GM12878 (cell line): ENCODE data around the gene ABCB10. TPM values are rescaled to one million over a fixed set of nuclear protein-coding genes. Genes with fewer than 3 reads are reported as not detected.

Experiments used
- ATAC-seq: fragments of 200-7000 bp; cut with Tn5 transposase; 3 replicates; pipeline ENCODE4 v1.9.1; 2020; ENCODE audit warnings: mild to moderate bottlenecking, moderate library complexity
- BruUV-seq: library from RNA; stranded (reverse); fragments of 400-500 nt; replicated peaks from 2 replicates; lab custom pipeline; 2021; lab: Mats Ljungman, UMichigan
- CTCF ChIA-PET: fragments of 300-600 bp; sonication (Branson Sonifier 250); formaldehyde crosslinking; extraction: SDS; loops from one replicate; lab custom pipeline; 2021; ENCODE audit warnings: inconsistent platforms; lab: Yijun Ruan, JAX
- POLR2A ChIA-PET: fragments of 350-600 bp; formaldehyde crosslinking; extraction: SDS; loops from one replicate; lab custom pipeline; 2021; ENCODE audit warnings: inconsistent platforms; lab: Charles Lee
- RAD21 ChIA-PET: fragments of 300-600 bp; sonication (Branson Sonifier 250); formaldehyde crosslinking; loops from one replicate; lab custom pipeline; 2023; ENCODE audit warnings: antibody characterized with exemption; ENCODE audit not compliant: unreplicated experiment; lab: Charles Lee
- SMC1A ChIA-PET: fragments of 300-600 bp; sonication (Branson Sonifier 250); formaldehyde crosslinking; loops from one replicate; lab custom pipeline; 2023; ENCODE audit not compliant: unreplicated experiment, uncharacterized antibody; lab: Charles Lee
- DNase-seq: peaks from one replicate; pipeline ENCODE4 v3.0.0-alpha.2; 2011; ENCODE audit warnings: low read depth, low spot score
- FAIRE-seq: peaks from 3 replicates; lab custom pipeline; 2011; peaks lifted over from hg19 to GRCh38; lab: Jason Lieb, UNC
- H2AFZ ChIP-seq: 2 replicates; pipeline ENCODE4 v1.6.0; 2011; ENCODE audit warnings: low read depth, low read length, control low read depth; ENCODE audit not compliant: control insufficient read depth
- H3K27ac ChIP-seq: 2 replicates; pipeline ENCODE4 v1.5.1; 2011; ENCODE audit warnings: control low read depth; ENCODE audit not compliant: control insufficient read depth, insufficient read depth
- H3K27me3 ChIP-seq, 2 experiments: replicated peaks in 1 of 2; 2 replicates each; pipeline versions ENCODE4 v1.6.0 to v1.6.1; 2011; ENCODE audit warnings: low read length in 1 of 2; ENCODE audit not compliant: control insufficient read depth in 2 of 2, insufficient read depth in 2 of 2
- H3K36me3 ChIP-seq, 2 experiments: 2 replicates each; pipeline ENCODE4 v1.5.1; 2011; ENCODE audit warnings: low read length in 1 of 2; ENCODE audit not compliant: control insufficient read depth in 2 of 2, insufficient read depth in 2 of 2
- H3K4me1 ChIP-seq: 2 replicates; pipeline ENCODE4 v1.6.1; 2011; ENCODE audit warnings: mild to moderate bottlenecking, low read length, moderate library complexity, mixed read lengths; ENCODE audit not compliant: control insufficient read depth, insufficient read depth
- H3K4me2 ChIP-seq: 2 replicates; pipeline ENCODE4 v1.6.0; 2011; ENCODE audit warnings: control low read depth; ENCODE audit not compliant: control insufficient read depth, insufficient read depth
- H3K4me3 ChIP-seq: fragments of 200-600 bp; sonication (generic); 2 replicates; pipeline ENCODE4 v1.5.1; 2016
- H3K79me2 ChIP-seq: 2 replicates; pipeline ENCODE4 v1.6.0; 2011; ENCODE audit warnings: low read length; ENCODE audit not compliant: control insufficient read depth, insufficient read depth
- H3K9ac ChIP-seq: 2 replicates; pipeline ENCODE4 v1.8.0; 2011; ENCODE audit warnings: low read length, control low read depth, mixed read lengths; ENCODE audit not compliant: control insufficient read depth, insufficient read depth
- H3K9me3 ChIP-seq: replicated peaks from 3 replicates; pipeline ENCODE4 v1.5.1; 2011; ENCODE audit warnings: mild to moderate bottlenecking, low read length; ENCODE audit not compliant: control insufficient read depth, insufficient read depth
- H4K20me1 ChIP-seq: 2 replicates; pipeline ENCODE4 v1.6.0; 2011; ENCODE audit not compliant: control insufficient read depth, insufficient read depth
- CBX3 ChIP-seq: fragments of 200-600 bp; sonication (generic); IDR thresholded peaks from 2 replicates; pipeline ENCODE4 v1.6.1; 2016; ENCODE audit warnings: low read depth, borderline replicate concordance
- MLLT1 ChIP-seq: fragments of 450-650 bp; IDR thresholded peaks from 2 replicates; pipeline ENCODE4 v1.6.1; 2016; ENCODE audit warnings: mild to moderate bottlenecking
- PKNOX1 ChIP-seq: fragments of 450-650 bp; IDR thresholded peaks from 2 replicates; pipeline ENCODE4 v1.6.1; 2016; ENCODE audit warnings: mild to moderate bottlenecking
- RB1 ChIP-seq: fragments of 450-650 bp; formaldehyde crosslinking; IDR thresholded peaks from 2 replicates; pipeline ENCODE4 v1.6.1; 2017; ENCODE audit warnings: mild to moderate bottlenecking, borderline replicate concordance
- WGBS: methylation state at CpG from one replicate; pipeline ENCODE4 v1.1.6; 2016; ENCODE audit warnings: low lambda C conversion rate; ENCODE audit not compliant: insufficient replicate concordance, insufficient coverage; ENCODE audit errors: missing lambda C conversion rate; 5-methylcytosine and 5-hydroxymethylcytosine counted together
- in situ Hi-C: fragments of 300-500 bp; cut with MboI; formaldehyde crosslinking; loops from 9 replicates; pipeline ENCODE4 v1.14.3; 2018; ENCODE audit warnings: mixed read lengths
- intact Hi-C: fragments of 100-400 bp; cut with micrococcal nuclease; formaldehyde crosslinking; loops from one replicate; pipeline ENCODE4 v1.14.2; 2022; ENCODE audit not compliant: unreplicated experiment
- polyA plus RNA-seq, 11 experiments: library from polyadenylated mRNA; depleted of rRNA in 4 of 11; unstranded in 6 of 11; stranded (reverse) in 5 of 11; fragments of >200 nt; fragmentation: Nextera tagmentation in 4 of 11; fragmentation: Illumina TruSeq in 1 of 11; extraction: Ambion mirVana in 4 of 11; extraction: Trizol in 1 of 11; gene quantifications; 1 replicate in 1 of 11; 2 replicates in 10 of 11; pipeline versions ENCODE4 v1.2.1 to v1.2.3, GENCODE V29; 2011 to 2016; ENCODE audit warnings: inconsistent platforms in 2 of 11, missing spikeins in 2 of 11, low read depth in 1 of 11
- total RNA-seq, 4 experiments: library from RNA; depleted of rRNA in 3 of 4; stranded (reverse); fragments of >200 nt in 3 of 4; fragmentation: Illumina TruSeq in 1 of 4; extraction: Trizol in 1 of 4; gene quantifications; 2 replicates each; pipeline versions ENCODE4 v1.2.1 to v1.2.3, GENCODE V29; 2013 to 2021

ABCB10 gene
- total and polyA plus RNA-seq, 10 of the 15 experiments (the other 5 are each of a cell fraction or from before 2014, with no cell fraction given): 8.0 to 30.5 (median 16.7) TPM

GRCh38 chr1:229570891-229571516, 12.5 kb upstream of the ABCB10 start:
- Histone ChIP-seq H3K36me3 (no peaks in the 10 kb centered on the region), H3K4me3 (no peak overlapping the region), H3K4me2 (no peak overlapping the region), H2AFZ (no peak overlapping the region), H4K20me1 (no peaks in the 10 kb centered on the region), H3K79me2 (no peaks in the 10 kb centered on the region), H3K4me1 (no peaks in the 10 kb centered on the region; the same call in 1 of the 2 replicates), H3K27ac (no peak overlapping the region), H3K27me3 (no peaks in the 10 kb centered on the region; a peak in 1 of 4 replicates), H3K9ac (no peak overlapping the region), H3K9me3 (no peaks in the 10 kb centered on the region)
- BruUV-seq: no TSS peak
- in situ Hi-C loops: no loop called here
- intact Hi-C loops: no loop called here
- ChIA-PET SMC1A (interaction anchor here (0.8 to 1.3 kb wide), 2 partner anchors 10 to 12 kb away, joined by 3 to 5 read pairs; no protein-coding TSS in a partner anchor), RAD21 (no interaction called here), CTCF (interaction anchor here (1.2 kb wide), 1 partner anchor 14 kb away, joined by 3 read pairs; no protein-coding TSS in a partner anchor), POLR2A (no interaction called here)
- TF ChIP-seq MLLT1 (no peak), PKNOX1 (0 out of 2 replicates have a peak, but pooled peaks have one; percentile 5), CBX3 (no peak), RB1 (no peak)
- FAIRE-seq: no peak
- DNase-seq: no peak
- WGBS: 3% methylated on average over 2 of the region's 2 CpGs
- no peak; the same call in 2 of the 3 replicates for ATAC-seq
